KMS-11 (cell line): ENCODE data around the gene RASGEF1B.

Source experiments
- H2AFZ ChIP-seq: fragments of 200-600 bp; sonication (generic); 2 replicates; pipeline ENCODE4 v1.6.1; 2016; ENCODE audit warnings: antibody characterized with exemption, mixed run types, low read depth
- H3K27ac ChIP-seq: fragments of 200-600 bp; sonication (generic); 2 replicates; pipeline ENCODE4 v1.6.1; 2016; ENCODE audit warnings: mild to moderate bottlenecking, mixed run types
- H3K27me3 ChIP-seq: fragments of 200-600 bp; sonication (generic); 2 replicates; pipeline ENCODE4 v1.6.1; 2017; ENCODE audit warnings: mild to moderate bottlenecking, low read depth, mixed run types, moderate library complexity; ENCODE audit not compliant: insufficient read depth
- H3K36me3 ChIP-seq: fragments of 200-600 bp; sonication (generic); 2 replicates; pipeline ENCODE4 v1.6.1; 2017; ENCODE audit warnings: mild to moderate bottlenecking, mixed run types; ENCODE audit not compliant: insufficient read depth
- H3K4me1 ChIP-seq: fragments of 200-600 bp; sonication (generic); 2 replicates; pipeline ENCODE4 v1.6.1; 2016; ENCODE audit warnings: mild to moderate bottlenecking, low read depth, mixed run types; ENCODE audit not compliant: poor library complexity, severe bottlenecking
- H3K4me2 ChIP-seq: fragments of 200-600 bp; sonication (generic); 2 replicates; pipeline ENCODE4 v1.7.0; 2016; ENCODE audit warnings: mild to moderate bottlenecking, mixed run types
- H3K4me3 ChIP-seq: fragments of 200-600 bp; sonication (generic); IDR thresholded peaks from 2 replicates; pipeline ENCODE4 v1.6.1; 2017; ENCODE audit warnings: low read depth, low read length, mixed read lengths; ENCODE audit not compliant: insufficient read depth
- H3K79me2 ChIP-seq: fragments of 200-600 bp; sonication (generic); 2 replicates; pipeline ENCODE4 v1.6.1; 2016; ENCODE audit warnings: low read depth, mixed run types; ENCODE audit not compliant: insufficient read depth
- H3K9ac ChIP-seq: fragments of 200-600 bp; sonication (generic); 2 replicates; pipeline ENCODE4 v1.6.1; 2016; ENCODE audit warnings: mild to moderate bottlenecking, mixed run types
- H4K20me1 ChIP-seq: fragments of 200-600 bp; sonication (generic); 2 replicates; pipeline ENCODE4 v1.6.1; 2016; ENCODE audit warnings: mild to moderate bottlenecking, mixed run types; ENCODE audit not compliant: insufficient read depth
- TF ChIP-seq, protein P1 (sequence below): fragments of 200-600 bp; sonication (generic); conservative IDR thresholded peaks from 2 replicates; pipeline ENCODE4 v1.6.1; 2017; ENCODE audit warnings: low read depth, mild to moderate bottlenecking, antibody characterized with exemption, low read length, moderate library complexity, mixed read lengths

The RASGEF1B gene

DNA sequence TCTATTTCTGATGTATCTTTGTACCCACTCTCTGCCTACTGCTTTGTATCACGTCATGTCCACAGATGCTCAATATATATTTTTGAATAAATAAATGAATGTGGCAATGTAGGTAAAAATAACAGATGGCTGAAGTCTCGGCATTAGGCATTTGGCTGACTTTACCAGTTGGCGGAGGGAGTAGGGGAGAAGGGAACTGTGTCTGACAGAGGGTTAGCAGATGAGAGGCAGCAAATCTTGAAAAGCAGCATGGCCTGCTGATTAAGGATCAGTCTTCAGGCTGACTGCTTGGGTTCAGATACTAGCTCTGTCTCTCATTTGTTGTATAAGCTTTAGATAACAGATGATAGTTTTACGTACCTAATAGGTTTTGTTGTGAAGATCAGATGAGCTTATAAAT is 31.9 kb upstream of the RASGEF1B start:
- Histone ChIP-seq H2AFZ (no peak overlapping the region), H3K4me3 (no peak overlapping the region), H3K36me3 (no peaks in the 10 kb centered on the region), H3K9ac (no peak overlapping the region), H3K4me2 (no peak overlapping the region), H3K79me2 (no peaks in the 10 kb centered on the region), H3K27ac (no peak overlapping the region), H3K27me3 (no peaks in the 10 kb centered on the region), H3K4me1 (peaks cover 38% of the 10 kb centered on the region), H4K20me1 (no peaks in the 10 kb centered on the region)
- TF ChIP-seq, protein P1, sequence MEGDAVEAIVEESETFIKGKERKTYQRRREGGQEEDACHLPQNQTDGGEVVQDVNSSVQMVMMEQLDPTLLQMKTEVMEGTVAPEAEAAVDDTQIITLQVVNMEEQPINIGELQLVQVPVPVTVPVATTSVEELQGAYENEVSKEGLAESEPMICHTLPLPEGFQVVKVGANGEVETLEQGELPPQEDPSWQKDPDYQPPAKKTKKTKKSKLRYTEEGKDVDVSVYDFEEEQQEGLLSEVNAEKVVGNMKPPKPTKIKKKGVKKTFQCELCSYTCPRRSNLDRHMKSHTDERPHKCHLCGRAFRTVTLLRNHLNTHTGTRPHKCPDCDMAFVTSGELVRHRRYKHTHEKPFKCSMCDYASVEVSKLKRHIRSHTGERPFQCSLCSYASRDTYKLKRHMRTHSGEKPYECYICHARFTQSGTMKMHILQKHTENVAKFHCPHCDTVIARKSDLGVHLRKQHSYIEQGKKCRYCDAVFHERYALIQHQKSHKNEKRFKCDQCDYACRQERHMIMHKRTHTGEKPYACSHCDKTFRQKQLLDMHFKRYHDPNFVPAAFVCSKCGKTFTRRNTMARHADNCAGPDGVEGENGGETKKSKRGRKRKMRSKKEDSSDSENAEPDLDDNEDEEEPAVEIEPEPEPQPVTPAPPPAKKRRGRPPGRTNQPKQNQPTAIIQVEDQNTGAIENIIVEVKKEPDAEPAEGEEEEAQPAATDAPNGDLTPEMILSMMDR: no peak

DNA sequence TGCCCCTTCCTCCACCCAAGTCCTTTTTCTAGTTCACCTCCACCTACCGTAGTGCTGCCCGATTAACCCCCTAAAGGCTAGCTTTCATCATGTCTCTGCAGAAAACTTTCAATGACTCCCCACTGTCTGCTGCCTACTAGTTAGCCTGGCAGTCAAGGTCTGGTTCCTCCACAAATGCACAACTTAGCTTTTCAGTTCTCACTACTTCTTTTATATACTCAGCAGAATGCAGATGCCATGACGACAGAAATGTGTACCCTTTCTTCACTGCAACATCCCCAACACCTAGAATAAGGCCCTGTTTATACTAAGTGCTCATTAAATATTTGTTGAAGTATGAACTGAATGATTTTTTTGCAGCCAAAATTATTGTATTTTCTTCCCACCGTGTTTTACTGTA is 30.9 kb upstream of the RASGEF1B start:
- H2AFZ ChIP-seq: no peak overlapping the region
- H3K36me3 ChIP-seq: no peaks in the 10 kb centered on the region
- TF ChIP-seq, protein P1: no peak
- H3K4me1 ChIP-seq: peaks cover 28% of the 10 kb centered on the region
- no peak overlapping the region for H3K9ac ChIP-seq
- no peak overlapping the region for H3K4me2 ChIP-seq
- no peaks in the 10 kb centered on the region for H3K79me2 ChIP-seq
- no peak overlapping the region for H3K27ac ChIP-seq
- no peak overlapping the region for H3K4me3 ChIP-seq
- H4K20me1 ChIP-seq: no peaks in the 10 kb centered on the region
- H3K27me3 ChIP-seq: no peaks in the 10 kb centered on the region

DNA sequence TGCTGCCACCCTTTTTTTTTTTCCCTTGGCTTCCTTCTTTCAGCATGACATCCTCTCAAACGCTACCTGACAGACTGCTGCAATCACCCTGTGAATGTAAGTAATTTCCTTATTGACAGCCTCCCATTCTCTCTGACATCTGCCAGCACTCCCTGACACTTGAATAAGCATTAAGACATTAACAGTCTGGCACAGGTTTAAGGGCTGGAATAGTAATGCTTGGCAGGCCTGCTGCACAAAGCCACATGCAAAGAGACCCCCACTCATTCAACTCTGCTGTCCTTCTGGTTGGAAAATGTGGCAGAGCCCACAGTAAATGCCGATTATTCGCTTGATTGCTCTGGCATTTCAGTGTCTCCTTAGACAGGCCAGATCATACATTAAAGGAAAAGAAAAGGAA is 28.1 kb upstream of the RASGEF1B start:
- Histone ChIP-seq H3K4me1 (peaks cover 27% of the 10 kb centered on the region), H3K4me3 (no peak overlapping the region)

DNA sequence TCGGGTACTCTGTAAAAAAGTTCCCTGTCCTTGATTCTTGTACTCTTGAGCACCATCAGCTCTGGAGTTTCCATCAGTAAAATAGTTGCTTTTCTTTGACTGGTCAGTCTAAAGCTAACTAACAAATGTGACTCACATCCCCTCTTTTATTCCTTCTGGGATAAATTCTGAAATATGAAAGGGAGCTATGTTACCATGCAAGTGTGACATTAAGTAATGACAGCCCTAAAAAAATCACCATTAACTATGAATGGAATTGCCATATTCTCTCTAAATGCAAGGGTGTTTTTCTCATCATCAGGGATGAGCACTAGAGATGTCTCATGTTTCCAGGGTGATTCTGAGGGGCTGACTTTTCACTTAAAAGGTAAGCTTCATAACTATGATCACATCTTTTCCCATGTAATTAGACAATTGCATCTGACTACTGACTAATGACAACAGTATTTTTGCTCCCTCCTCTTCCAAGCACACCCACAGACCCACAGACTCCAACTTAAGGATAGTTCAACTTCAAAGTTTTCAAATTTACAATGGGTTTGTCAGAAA is 26.9 kb upstream of the RASGEF1B start:
- Histone ChIP-seq H3K27me3 (no peaks in the 10 kb centered on the region), H3K9ac (no peak overlapping the region), H2AFZ (no peak overlapping the region), H3K4me2 (no peak overlapping the region), H3K36me3 (no peaks in the 10 kb centered on the region), H4K20me1 (no peaks in the 10 kb centered on the region), H3K27ac (no peak overlapping the region), H3K4me1 (peaks cover 39% of the 10 kb centered on the region), H3K4me3 (no peak overlapping the region), H3K79me2 (no peaks in the 10 kb centered on the region)
- TF ChIP-seq, protein P1: no peak

More for the DNA sequence above, 28.1 kb upstream of the RASGEF1B start:
- Histone ChIP-seq H3K27me3 (no peaks in the 10 kb centered on the region), H3K79me2 (no peaks in the 10 kb centered on the region), H3K27ac (no peak overlapping the region), H3K36me3 (no peaks in the 10 kb centered on the region), H3K4me2 (no peak overlapping the region), H4K20me1 (no peaks in the 10 kb centered on the region), H3K9ac (no peak overlapping the region), H2AFZ (no peak overlapping the region)
- TF ChIP-seq, protein P1: no peak
